ENCODE measurements around the gene GPR107.

GPR107 gene

DNA sequence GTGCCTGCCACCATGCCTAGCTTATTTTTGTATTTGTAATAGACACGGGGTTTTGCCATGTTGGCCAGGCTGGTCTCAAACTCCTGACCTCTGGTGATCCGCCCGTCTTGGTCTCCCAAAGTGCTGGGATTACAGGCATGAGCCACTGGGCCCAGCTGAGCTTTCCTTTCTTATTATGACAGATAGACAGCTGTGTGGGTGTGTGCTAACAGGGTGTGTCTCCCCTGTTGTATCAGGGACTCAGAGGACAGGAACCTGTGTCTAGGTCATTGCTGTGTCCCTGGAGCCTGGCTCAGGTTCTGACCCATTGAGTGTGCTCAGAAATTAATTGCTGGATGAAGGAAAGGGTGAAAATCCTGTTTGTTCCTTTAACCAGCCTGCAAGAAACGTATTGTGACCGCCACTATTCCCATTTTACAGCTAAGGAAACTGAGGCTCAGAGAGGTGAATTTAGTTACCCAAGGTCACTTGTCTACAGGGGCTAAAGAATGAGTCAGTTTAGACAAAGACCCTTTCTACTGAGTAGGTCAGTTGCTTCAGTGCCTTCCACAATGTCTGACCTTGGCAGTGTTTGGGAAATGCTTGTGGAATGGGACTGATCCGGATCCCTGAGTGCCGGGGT, 135.3 kb downstream of the GPR107 start:
- DNase-seq, result no peak

Measured in SHP77 treated with DMSO at 0.1 percent for 48 hours (cell line).